SK-N-SH (cell line): Measurements from ENCODE around the gene HOXC10. TPM values are rescaled to one million over a fixed set of nuclear protein-coding genes. Genes with fewer than 3 reads are reported as not detected.

ENCODE experiments used
- CTCF ChIA-PET: fragments of 300-600, 350-600 bp; formaldehyde crosslinking; extraction: SDS; loops from one replicate; lab custom pipeline; 2021; lab: Yijun Ruan, JAX
- POLR2A ChIA-PET: fragments of 350-600 bp; sonication (Branson Sonifier 250); formaldehyde crosslinking; extraction: SDS; loops from one replicate; lab custom pipeline; 2020; ENCODE audit warnings: antibody characterized with exemption, inconsistent platforms; lab: Yijun Ruan, JAX
- DNase-seq: peaks from one replicate; pipeline ENCODE4 v3.0.0; 2012
- H2AFZ ChIP-seq: fragments of 200-600 bp; sonication (generic); 2 replicates; pipeline ENCODE4 v1.8.1; 2016; ENCODE audit warnings: antibody characterized with exemption, mild to moderate bottlenecking, low read depth
- H3F3A ChIP-seq: fragments of 200-600 bp; sonication (generic); replicated peaks from 2 replicates; pipeline ENCODE3; 2016; ENCODE audit warnings: antibody characterized with exemption, mild to moderate bottlenecking; ENCODE audit not compliant: insufficient read depth
- H3K27ac ChIP-seq, 2 experiments: fragments of 200-500 bp in 1 of 2; fragments of 200-600 bp in 1 of 2; sonication (Bioruptor generic) in 1 of 2; sonication (generic), shearing (Covaris generic) in 1 of 2; 2 replicates each; pipeline versions ENCODE4 v1.5.1 to v1.6.1; 2014 to 2016; ENCODE audit warnings: low read depth in 2 of 2, inconsistent platforms in 1 of 2, low read length in 1 of 2, mild to moderate bottlenecking in 1 of 2, mixed read lengths in 1 of 2
- H3K27me3 ChIP-seq: fragments of 200-600 bp; sonication (generic), shearing (Covaris generic); 2 replicates; pipeline ENCODE4 v1.6.1; 2016; ENCODE audit warnings: mixed run types; ENCODE audit not compliant: insufficient read depth
- H3K36me3 ChIP-seq, 2 experiments: fragments of 200-500 bp in 1 of 2; fragments of 200-600 bp in 1 of 2; sonication (Bioruptor generic) in 1 of 2; sonication (generic) in 1 of 2; replicated peaks in 1 of 2; 2 replicates each; pipeline versions ENCODE3 to v1.5.1; 2014 to 2016; ENCODE audit warnings: low read length in 1 of 2, mild to moderate bottlenecking in 1 of 2; ENCODE audit not compliant: insufficient read depth in 2 of 2, control insufficient read depth in 1 of 2
- H3K4me1 ChIP-seq, 2 experiments: fragments of 200-500 bp in 1 of 2; fragments of 200-600 bp in 1 of 2; sonication (Bioruptor generic) in 1 of 2; sonication (generic), shearing (Covaris generic) in 1 of 2; 2 replicates each; pipeline versions ENCODE4 v1.5.1 to v1.6.1; 2014 to 2016; ENCODE audit warnings: low read depth in 1 of 2, low read length in 1 of 2, mixed run types in 1 of 2; ENCODE audit not compliant: insufficient read depth in 2 of 2, control insufficient read depth in 1 of 2
- H3K4me2 ChIP-seq: fragments of 200-600 bp; sonication (generic), shearing (Covaris generic); 2 replicates; pipeline ENCODE4 v1.6.1; 2017; ENCODE audit warnings: mixed run types
- H3K4me3 ChIP-seq, 2 experiments: fragments of 200-500 bp in 1 of 2; fragments of 200-600 bp in 1 of 2; sonication (Bioruptor generic) in 1 of 2; sonication (generic), shearing (Covaris generic) in 1 of 2; 2 replicates each; pipeline versions ENCODE4 v1.5.1 to v1.8.1; 2014 to 2016; ENCODE audit warnings: low read depth in 2 of 2, inconsistent platforms in 1 of 2, low read length in 1 of 2, mild to moderate bottlenecking in 1 of 2, mixed read lengths in 1 of 2, moderate library complexity in 1 of 2
- H3K79me2 ChIP-seq: fragments of 200-600 bp; sonication (generic); 2 replicates; pipeline ENCODE4 v1.8.1; 2017; ENCODE audit warnings: mild to moderate bottlenecking; ENCODE audit not compliant: insufficient read depth
- H3K9ac ChIP-seq: fragments of 200-600 bp; sonication (generic); 2 replicates; pipeline ENCODE4 v1.6.1; 2017; ENCODE audit warnings: mixed run types
- H3K9me2 ChIP-seq: fragments of 200-600 bp; sonication (generic); 2 replicates; pipeline ENCODE4 v1.6.1; 2017; ENCODE audit warnings: mixed run types
- H3K9me3 ChIP-seq: fragments of 200-600 bp; sonication (generic); 2 replicates; pipeline ENCODE4 v1.6.1; 2017; ENCODE audit warnings: mixed run types, mild to moderate bottlenecking, moderate library complexity
- H4K20me1 ChIP-seq: fragments of 200-600 bp; sonication (generic); 2 replicates; pipeline ENCODE4 v1.6.1; 2017; ENCODE audit warnings: mild to moderate bottlenecking, mixed run types; ENCODE audit not compliant: insufficient read depth
- CHD2 ChIP-seq: fragments of 150-350 bp; IDR thresholded peaks from 2 replicates; pipeline ENCODE4 v1.6.1; 2018; ENCODE audit warnings: low read length; ENCODE audit not compliant: partially characterized antibody
- IRF3 ChIP-seq: fragments of 150-350 bp; IDR thresholded peaks from 2 replicates; pipeline ENCODE4 v1.6.1; 2016; ENCODE audit warnings: mild to moderate bottlenecking, low read depth, low read length
- JUND ChIP-seq: IDR thresholded peaks from 2 replicates; pipeline ENCODE4 v1.4.0; 2012
- MXI1 ChIP-seq: IDR thresholded peaks from 2 replicates; pipeline ENCODE4 v1.6.1; 2012; ENCODE audit warnings: mild to moderate bottlenecking, low read depth, low read length, improper control_type of control experiment
- REST ChIP-seq: IDR thresholded peaks from 2 replicates; pipeline ENCODE4 v1.6.1; 2012; ENCODE audit warnings: mild to moderate bottlenecking, low read depth, low read length, moderate library complexity
- RXRA ChIP-seq: IDR thresholded peaks from 2 replicates; pipeline ENCODE4 v1.4.0; 2012; ENCODE audit warnings: low read depth, mild to moderate bottlenecking, borderline replicate concordance
- TEAD4 ChIP-seq: IDR thresholded peaks from 2 replicates; pipeline ENCODE4 v1.4.0; 2012; ENCODE audit warnings: mild to moderate bottlenecking, borderline replicate concordance; ENCODE audit not compliant: insufficient read depth
- YY1 ChIP-seq: IDR thresholded peaks from 2 replicates; pipeline ENCODE4 v1.4.0; 2012; ENCODE audit warnings: low read depth, mild to moderate bottlenecking
- whole genome bisulfite sequencing: methylation state at CpG from one replicate; pipeline ENCODE4 v1.1.6; 2017; ENCODE audit warnings: low lambda C conversion rate; 5-methylcytosine and 5-hydroxymethylcytosine counted together
- polyA plus RNA-seq, 3 experiments: library from polyadenylated mRNA; depleted of rRNA; stranded (reverse); fragments of >200 nt; gene quantifications; 2 replicates each; pipeline ENCODE4 v1.2.3, GENCODE V29; 2012
- TF ChIP-seq, protein P1 (sequence below): IDR thresholded peaks from 2 replicates; pipeline ENCODE4 v1.4.0; 2012; ENCODE audit warnings: low read depth
- TF ChIP-seq, protein P2 (sequence below): fragments of 150-350 bp; IDR thresholded peaks from 2 replicates; pipeline ENCODE4 v1.6.1; 2017; ENCODE audit warnings: antibody characterized with exemption, low read length, low read depth, borderline replicate concordance

The HOXC10 gene
- polyA plus RNA-seq, 1 of the 3 experiments (the other 2 are of a cell fraction) = 0.03 TPM

DNA sequence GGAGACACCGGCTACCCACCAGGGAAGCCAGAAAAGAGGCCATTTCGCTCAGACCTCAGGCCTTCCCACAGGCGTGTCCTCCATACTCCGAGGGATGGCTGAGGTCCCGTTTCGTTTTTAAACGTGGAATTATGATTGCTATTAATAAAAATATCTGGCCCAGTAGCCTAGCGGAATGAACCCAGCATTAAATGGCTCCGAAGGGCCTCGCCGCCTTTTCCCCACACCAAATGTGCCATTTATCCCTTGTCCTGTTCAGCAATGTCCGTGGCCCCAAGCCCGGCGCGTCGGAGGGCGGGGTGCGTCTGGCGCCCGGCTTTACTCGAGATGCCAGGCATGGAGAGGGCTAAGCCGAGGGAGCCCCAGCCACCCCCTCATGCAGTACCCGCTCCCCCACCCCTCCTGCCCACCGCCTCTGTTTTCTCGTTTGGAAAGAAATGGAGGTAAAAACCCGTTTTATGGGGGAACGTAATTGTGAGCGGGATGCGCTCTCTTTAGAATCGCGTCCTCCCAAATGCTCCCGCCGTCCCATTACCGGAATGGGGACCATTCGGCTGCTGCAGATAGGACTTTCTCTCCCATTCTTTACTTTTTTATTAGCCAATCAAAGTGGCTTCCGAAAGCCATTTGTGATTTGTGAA is 29.6 kb downstream of the HOXC10 start (continued):
- no peak for TF ChIP-seq MXI1
- TF ChIP-seq, protein P1, sequence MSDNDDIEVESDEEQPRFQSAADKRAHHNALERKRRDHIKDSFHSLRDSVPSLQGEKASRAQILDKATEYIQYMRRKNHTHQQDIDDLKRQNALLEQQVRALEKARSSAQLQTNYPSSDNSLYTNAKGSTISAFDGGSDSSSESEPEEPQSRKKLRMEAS = no peak
- no peak for TF ChIP-seq CHD2

- peak overlapping the region; percentile 94; the same call in 1 of the 2 replicates for H2AFZ ChIP-seq
- peaks cover 10% of the 10 kb centered on the region; the same call in 1 of the 2 replicates for H3K79me2 ChIP-seq
- H3F3A ChIP-seq = peaks cover 17% of the 10 kb centered on the region
- no peaks in the 10 kb centered on the region for H3K27me3 ChIP-seq
- H3K36me3 ChIP-seq = no peaks in the 10 kb centered on the region
- ChIA-PET POLR2A (interaction anchor here (0.7 kb wide), 1 partner anchor 89 kb away, joined by 4 read pairs; no protein-coding TSS in a partner anchor), CTCF (interaction anchor here (0.5 to 24.5 kb wide), 11 partner anchors 9 to 222 kb away, joined by 3 to 568 read pairs (median 6); partner anchors contain the start of genes HOXC10, HOXC4, HOXC5 and SMUG1)
- no peak overlapping the region for H3K4me3 ChIP-seq
- no peak for DNase-seq
- 91% methylated on average over 23 of the region's 23 CpGs for WGBS
- no peak overlapping the region for H3K4me2 ChIP-seq
- TF ChIP-seq REST (no peak), TEAD4 (no peak), JUND (no peak), IRF3 (no peak), RXRA (no peak), YY1 (no peak)
- TF ChIP-seq, protein P1 = no peak
- TF ChIP-seq, protein P2, sequence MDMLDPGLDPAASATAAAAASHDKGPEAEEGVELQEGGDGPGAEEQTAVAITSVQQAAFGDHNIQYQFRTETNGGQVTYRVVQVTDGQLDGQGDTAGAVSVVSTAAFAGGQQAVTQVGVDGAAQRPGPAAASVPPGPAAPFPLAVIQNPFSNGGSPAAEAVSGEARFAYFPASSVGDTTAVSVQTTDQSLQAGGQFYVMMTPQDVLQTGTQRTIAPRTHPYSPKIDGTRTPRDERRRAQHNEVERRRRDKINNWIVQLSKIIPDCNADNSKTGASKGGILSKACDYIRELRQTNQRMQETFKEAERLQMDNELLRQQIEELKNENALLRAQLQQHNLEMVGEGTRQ = no peak
- H3K9me3 ChIP-seq = no peaks in the 10 kb centered on the region
- H3K9me2 ChIP-seq = no peaks in the 10 kb centered on the region
- H3K27ac ChIP-seq = no peak overlapping the region
- no peaks in the 10 kb centered on the region for H4K20me1 ChIP-seq
- peaks cover 3 to 30% of the 10 kb centered on the region in 2 experiments; a peak in 2 of 4 replicates for H3K4me1 ChIP-seq
- no peak overlapping the region for H3K9ac ChIP-seq
Measured at GRCh38 chr12:54015018-54015931, 30.3 kb downstream of the HOXC10 start.
